ENCODE data around the gene PXMP2.

PXMP2 gene

GRCh38 chr12:132653567-132654290 lies 33.7 kb upstream of the PXMP2 start:
- DNase-seq (ENCODE audit: low read depth in 1 of 2, low spot score in 1 of 2), result no peak
- Histone ChIP-seq H3K27ac (replicated peaks) (no peak overlapping the region), H3K27me3 (ENCODE audit: insufficient read depth, poor library complexity, severe bottlenecking) (no peaks in the 10 kb centered on the region), H3K4me3 (replicated peaks; ENCODE audit: insufficient read depth, low read length) (no peak overlapping the region)
- TF ChIP-seq REST (IDR thresholded peaks at IDR 0.05; ENCODE audit: insufficient replicate concordance, low read depth), result no peak
- no peak for TF ChIP-seq GABPA (IDR thresholded peaks at IDR 0.05; ENCODE audit: low read depth)
- TF ChIP-seq, protein P1, sequence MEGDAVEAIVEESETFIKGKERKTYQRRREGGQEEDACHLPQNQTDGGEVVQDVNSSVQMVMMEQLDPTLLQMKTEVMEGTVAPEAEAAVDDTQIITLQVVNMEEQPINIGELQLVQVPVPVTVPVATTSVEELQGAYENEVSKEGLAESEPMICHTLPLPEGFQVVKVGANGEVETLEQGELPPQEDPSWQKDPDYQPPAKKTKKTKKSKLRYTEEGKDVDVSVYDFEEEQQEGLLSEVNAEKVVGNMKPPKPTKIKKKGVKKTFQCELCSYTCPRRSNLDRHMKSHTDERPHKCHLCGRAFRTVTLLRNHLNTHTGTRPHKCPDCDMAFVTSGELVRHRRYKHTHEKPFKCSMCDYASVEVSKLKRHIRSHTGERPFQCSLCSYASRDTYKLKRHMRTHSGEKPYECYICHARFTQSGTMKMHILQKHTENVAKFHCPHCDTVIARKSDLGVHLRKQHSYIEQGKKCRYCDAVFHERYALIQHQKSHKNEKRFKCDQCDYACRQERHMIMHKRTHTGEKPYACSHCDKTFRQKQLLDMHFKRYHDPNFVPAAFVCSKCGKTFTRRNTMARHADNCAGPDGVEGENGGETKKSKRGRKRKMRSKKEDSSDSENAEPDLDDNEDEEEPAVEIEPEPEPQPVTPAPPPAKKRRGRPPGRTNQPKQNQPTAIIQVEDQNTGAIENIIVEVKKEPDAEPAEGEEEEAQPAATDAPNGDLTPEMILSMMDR (IDR thresholded peaks at IDR 0.05; ENCODE audit: insufficient read depth, low read length), result no peak
- no peak for TF ChIP-seq POLR2AphosphoS5 (IDR thresholded peaks at IDR 0.05; ENCODE audit: low read depth)

GRCh38 chr12:132657004-132657727 lies 30.2 kb upstream of the PXMP2 start:
- Histone ChIP-seq H3K4me3 (replicated peaks; ENCODE audit: insufficient read depth, low read length) (no peak overlapping the region), H3K27ac (replicated peaks) (peak overlapping the region; percentile 41; the same call in 1 of the 2 replicates), H3K27me3 (ENCODE audit: insufficient read depth, poor library complexity, severe bottlenecking) (no peaks in the 10 kb centered on the region)
- TF ChIP-seq SPI1 (IDR thresholded peaks at IDR 0.05; ENCODE audit: borderline replicate concordance, low read depth), result no peak
- TF ChIP-seq REST (IDR thresholded peaks at IDR 0.05; ENCODE audit: insufficient replicate concordance, low read depth), result no peak
- TF ChIP-seq GABPA (IDR thresholded peaks at IDR 0.05; ENCODE audit: low read depth), result no peak
- TF ChIP-seq POLR2AphosphoS5 (IDR thresholded peaks at IDR 0.05; ENCODE audit: low read depth), result no peak
- TF ChIP-seq, protein P1 (IDR thresholded peaks at IDR 0.05; ENCODE audit: insufficient read depth, low read length), result no peak
- peak; percentile 30 to 84 for DNase-seq (ENCODE audit: low read depth in 1 of 2, low spot score in 1 of 2)

DNA sequence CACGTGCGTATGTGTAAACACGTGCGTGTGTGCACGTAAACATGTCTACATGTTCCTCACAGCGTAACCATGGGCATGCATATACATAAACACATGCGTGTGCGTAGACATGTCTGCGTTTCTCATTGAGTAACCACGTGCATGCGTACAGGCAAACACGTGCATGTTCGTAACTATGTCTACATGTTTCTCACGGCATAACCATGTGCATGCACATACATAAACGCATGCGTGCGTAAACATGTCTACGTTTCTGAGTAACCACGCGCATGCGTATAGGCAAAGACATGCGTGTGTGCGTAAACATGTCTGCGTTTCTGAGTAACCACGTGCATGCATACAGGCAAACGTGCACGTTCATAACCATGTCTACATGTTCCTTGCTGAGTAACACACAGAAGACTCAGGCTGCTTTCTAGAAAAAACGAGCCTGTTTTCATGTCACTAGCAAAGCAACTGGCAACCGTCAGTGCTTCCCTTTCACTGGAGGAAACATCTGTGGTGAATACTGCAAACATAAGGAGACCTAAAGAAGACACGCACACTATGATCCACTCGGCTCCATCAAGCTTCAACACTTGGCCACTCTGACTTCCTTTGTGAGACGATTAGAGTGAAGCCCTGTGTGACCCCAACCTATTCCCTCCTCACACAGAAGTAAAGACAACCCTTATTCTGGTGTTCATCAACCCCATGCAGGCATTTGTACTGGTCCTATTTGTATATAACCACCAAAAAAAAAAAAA lies 29.1 kb upstream of the PXMP2 start:
- TF ChIP-seq REST (IDR thresholded peaks at IDR 0.05; ENCODE audit: insufficient replicate concordance, low read depth) (no peak), SPI1 (IDR thresholded peaks at IDR 0.05; ENCODE audit: borderline replicate concordance, low read depth) (no peak), POLR2AphosphoS5 (IDR thresholded peaks at IDR 0.05; ENCODE audit: low read depth) (no peak), GABPA (IDR thresholded peaks at IDR 0.05; ENCODE audit: low read depth) (no peak)
- TF ChIP-seq, protein P1 (IDR thresholded peaks at IDR 0.05; ENCODE audit: insufficient read depth, low read length), result no peak
- H3K27me3 ChIP-seq (ENCODE audit: insufficient read depth, poor library complexity, severe bottlenecking), result no peaks in the 10 kb centered on the region
- no peak overlapping the region for H3K4me3 ChIP-seq (replicated peaks; ENCODE audit: insufficient read depth, low read length)
- no peak for DNase-seq (ENCODE audit: low read depth in 1 of 2, low spot score in 1 of 2)
- peak overlapping the region; percentile 41 for H3K27ac ChIP-seq (replicated peaks)

Data from HL-60 (cell line).